ENCODE results near the gene FFAR2.
"Not testable (repeated sequence)": the region's sequence is repeated elsewhere in the genome, so short reads cannot be mapped to it uniquely, and the experiment has no call there.

Gene FFAR2

DNA sequence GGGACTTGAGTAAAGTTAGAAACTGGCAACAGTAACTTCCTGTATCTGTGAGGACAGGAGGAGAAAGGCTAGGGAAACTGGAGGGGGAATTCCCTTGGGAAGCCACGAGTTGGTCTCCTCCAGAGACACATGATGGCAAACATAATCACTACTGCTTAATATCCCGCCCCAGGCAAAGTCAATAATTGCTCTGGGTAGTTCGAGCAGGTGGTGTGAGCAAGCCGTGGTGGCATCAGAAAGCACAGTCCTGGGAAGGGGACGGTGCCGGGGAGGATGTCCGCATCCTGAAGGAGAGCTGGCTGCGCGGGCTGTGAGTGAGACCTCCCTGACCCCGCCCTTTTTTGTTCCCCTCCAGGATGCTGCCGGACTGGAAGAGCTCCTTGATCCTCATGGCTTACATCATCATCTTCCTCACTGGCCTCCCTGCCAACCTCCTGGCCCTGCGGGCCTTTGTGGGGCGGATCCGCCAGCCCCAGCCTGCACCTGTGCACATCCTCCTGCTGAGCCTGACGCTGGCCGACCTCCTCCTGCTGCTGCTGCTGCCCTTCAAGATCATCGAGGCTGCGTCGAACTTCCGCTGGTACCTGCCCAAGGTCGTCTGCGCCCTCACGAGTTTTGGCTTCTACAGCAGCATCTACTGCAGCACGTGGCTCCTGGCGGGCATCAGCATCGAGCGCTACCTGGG is 1.4 kb downstream of the FFAR2 start:
- H3K4me3 ChIP-seq, result peak overlapping the region in 1 of 7 experiments; percentile 0
- H3K27ac ChIP-seq, result peak overlapping the region in 13 of 21 experiments; percentile 30 to 78 (median 54)

DNA sequence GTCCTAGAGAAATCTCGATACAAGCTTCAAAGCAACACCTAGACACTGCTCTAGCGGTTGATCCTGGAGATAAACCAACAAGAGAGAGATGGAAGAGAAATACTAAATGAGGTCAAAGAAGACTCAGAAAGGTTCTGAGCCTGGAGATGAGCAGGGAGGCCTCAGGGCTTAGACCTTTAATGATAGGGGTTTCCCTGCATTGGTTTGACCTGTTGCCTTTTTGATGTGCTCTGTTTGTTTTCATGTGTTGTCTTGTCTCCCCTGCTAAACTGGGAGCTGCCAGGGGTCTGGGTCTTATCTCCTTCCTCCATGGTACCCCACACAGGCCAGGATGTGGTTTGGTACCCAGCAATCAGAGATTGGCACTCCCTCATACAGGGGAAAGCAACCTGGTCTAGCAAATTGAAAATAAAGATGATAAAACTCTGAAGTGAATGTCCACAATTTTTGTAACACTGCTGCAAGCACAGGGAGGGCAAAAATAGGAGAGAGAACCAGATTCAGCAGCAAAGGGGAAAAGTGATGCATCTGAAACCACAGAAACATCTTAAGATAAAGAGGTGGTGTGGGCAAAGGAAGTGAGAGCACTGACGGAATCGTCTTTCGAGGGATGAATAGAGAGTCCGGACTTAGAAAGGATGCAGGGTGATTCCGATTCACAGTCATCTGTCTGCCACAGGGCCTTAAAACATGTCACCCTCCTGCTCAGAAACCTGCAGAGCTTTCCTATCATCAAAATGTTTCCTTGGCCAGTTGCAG is 3.5 kb downstream of the FFAR2 start:
- Histone ChIP-seq H3K4me3 (no peak overlapping the region), H3K27ac (no peak overlapping the region)

DNA sequence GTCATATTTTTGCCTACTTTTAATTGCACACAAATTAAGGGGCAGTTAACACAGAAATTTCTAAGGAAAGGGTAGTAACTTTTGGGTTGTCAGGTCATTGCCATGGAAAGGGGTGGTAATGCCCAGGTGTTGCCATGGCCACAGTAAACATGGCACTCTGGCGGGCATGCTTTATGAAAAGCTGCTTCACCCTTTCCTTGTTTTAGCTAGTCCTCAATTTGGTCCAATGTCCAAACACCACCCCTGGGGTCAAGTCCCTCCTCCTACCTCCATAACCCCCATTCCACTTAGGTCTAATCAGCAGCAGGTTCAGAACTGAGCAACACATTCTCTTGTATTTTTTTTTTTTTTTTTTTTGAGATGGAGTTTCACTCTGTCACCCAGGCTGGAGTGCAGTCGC is 6.6 kb downstream of the FFAR2 start:
- Histone ChIP-seq H3K27ac (no peak overlapping the region), H3K4me3 (no peak overlapping the region)

DNA sequence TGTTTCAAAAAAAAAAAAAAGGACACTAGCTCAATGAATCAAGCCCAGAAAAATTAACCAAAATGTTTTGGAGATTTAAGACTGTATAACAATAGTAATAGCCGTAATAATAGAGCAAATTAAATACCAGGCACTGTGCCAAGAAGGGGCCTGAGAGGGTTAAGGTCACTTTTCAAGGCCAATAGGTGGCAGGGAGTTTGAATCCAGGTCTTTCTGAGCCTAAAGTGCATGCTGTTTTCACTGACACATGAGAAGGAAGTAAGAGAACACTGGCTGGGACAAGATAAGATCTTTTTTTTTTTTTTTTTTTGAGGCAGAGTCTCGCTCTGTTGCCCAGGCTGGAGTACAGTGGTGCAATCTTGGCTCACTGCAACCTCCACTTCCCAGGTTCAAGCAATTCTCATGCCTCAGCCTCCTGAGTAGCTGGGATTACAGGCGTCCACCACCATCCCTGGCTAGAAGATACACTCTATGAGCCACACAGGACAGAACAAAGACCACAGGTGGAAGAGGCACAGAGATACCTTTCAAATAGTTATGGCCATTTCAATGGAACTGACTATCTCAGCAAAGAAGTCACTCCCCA is 7.7 kb downstream of the FFAR2 start:
- Histone ChIP-seq H3K27ac (no peak overlapping the region), H3K4me3 (no peak overlapping the region)

DNA sequence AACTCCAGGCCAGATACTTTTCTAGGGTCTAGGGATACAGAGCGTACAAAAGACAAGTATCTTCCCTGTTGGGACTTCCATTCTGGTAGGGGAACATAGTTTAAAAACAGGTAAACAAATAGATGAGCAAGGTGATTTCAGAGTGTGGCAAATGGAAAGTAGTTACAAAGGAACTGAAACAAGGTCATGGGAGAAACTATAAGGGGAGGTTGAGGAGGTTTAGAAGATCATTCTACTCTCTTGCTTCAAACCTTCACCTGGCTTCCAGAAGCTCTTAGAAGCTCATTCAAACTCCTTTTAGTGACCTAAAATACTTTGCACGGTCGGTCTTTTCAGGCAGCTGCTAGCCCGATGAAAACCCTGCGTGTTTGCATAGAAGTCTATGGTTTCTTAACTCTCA is 9.1 kb downstream of the FFAR2 start:
- H3K27ac ChIP-seq, result no peak overlapping the region

DNA sequence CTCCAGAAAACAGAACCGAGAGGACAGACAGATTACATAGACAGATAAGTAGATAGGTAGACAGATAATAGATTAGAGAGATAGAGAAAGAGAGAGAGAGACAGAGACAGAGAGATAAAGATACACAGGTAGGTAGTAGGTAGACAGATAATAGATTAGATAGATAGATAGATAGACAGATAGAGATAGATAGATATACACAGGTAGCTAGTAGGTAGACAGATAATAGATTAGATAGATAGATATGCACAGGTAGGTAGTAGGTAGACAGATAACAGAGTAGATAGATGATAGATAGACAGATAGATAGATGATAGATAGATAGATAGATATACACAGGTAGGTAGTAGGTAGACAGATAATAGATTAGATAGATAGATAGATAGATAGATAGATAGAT is 10.1 kb downstream of the FFAR2 start:
- no peak overlapping the region for H3K4me3 ChIP-seq
- no peak overlapping the region for H3K27ac ChIP-seq

More for the DNA sequence above, 9.1 kb downstream of the FFAR2 start:
- no peak overlapping the region for H3K4me3 ChIP-seq

DNA sequence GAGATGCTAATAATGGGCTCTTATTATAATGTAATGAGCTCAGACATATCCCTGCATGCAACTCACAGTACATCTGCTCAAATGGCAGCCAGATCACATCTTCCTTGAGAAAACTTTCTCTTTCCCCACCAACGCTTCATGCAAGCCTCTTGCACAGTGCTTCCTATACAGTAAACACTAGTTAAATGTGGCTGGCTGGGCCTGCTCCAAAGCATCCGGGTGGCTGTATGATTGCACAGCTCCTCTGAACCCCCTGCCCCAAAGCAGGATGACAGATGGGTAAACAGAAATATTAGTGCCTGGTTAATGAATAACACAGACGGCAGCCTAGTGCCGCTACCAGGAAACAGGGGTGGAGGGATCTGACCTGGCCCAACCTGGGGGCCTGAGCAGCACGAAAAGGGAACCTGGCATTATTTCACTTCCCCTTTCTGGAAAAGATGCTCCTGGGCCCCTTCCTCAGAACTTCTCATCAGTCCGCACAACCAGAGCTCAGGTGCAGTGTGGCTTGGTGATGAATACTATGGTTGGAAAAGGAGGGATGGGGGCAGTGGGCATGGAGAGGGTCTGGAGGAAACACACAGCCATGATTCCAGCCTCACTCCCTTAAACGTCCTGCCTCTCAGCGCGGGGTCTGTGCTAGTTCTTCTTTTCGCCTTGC is 10.8 kb downstream of the FFAR2 start:
- Histone ChIP-seq H3K27ac (peak overlapping the region in 1 of 21 experiments; percentile 51), H3K4me3 (no peak overlapping the region)

DNA sequence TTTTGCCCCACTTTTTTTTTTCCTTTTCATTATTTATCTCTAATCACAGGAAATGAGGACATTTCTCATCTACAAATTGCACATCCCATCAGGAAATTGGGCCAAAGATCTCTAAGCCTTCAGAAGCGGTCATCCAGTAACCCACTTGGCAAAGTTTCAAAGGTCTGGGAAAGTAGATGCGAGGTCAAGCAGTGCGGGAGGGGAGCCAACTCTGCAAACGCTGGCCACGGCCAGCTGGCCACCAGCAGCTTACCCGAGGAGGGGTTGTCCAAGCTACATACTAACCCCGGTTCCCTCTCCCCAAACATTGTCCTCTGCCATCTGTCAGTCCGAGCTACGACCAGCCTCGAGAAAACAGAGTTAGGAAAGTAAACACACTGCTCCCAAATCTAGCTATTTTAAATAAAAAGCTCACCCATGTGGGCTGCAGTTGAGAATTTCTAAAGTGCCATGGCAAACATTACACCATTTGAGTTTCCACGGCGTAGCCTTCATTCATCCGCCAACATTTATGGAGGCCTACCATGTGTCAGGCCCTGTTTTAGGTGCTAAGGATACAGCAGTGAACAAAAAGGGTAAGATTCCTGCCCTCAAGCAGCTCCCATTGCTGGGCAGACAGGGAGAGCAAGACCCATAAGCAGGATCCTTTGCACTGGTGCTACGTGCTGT is 11.5 kb downstream of the FFAR2 start:
- H3K27ac ChIP-seq, result peak overlapping the region in 2 of 21 experiments; percentile 8 to 51
- no peak overlapping the region for H3K4me3 ChIP-seq

DNA sequence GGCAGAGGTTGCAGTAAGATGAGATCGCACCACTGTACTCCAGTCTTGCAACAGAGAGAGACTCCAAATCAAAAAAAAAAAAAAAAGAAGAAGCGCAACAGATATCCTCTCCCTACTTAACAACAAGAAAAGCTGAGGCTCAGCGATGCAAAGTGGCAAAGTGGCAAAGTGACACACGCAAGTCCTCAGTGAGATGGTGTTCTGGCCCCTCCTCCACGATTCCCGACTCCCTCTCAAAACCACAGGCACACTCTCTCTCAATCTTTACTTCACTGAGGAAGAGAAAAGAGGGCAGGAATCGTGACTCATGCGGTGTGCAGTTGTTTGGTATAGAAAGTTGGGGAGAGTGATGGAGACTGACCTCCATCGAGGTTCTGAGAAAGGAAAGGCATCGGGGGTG is 12.6 kb downstream of the FFAR2 start:
- Histone ChIP-seq H3K27ac (no peak overlapping the region), H3K4me3 (no peak overlapping the region)

DNA sequence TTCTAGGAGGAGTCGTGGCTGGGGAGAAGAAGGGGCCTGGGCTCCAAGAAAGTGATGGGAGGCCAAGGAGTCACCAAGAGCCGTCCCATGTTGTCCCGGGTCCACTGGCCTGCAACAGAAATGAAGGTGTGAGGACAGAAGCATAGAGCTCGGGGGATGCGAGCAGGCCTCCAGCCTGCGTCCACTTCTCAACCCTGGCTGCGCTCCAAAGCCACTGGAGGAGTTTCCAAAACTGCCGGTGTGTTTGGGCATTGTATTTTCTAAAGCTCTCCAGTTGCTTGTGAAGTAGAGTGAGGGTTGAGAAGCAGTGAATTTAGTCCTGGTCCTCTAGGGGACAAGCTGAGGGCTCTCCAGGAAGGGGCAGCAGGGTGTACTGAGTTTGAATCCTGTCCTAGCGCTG is 13.0 kb downstream of the FFAR2 start:
- H3K4me3 ChIP-seq, result no peak overlapping the region
- H3K27ac ChIP-seq, result no peak overlapping the region

DNA sequence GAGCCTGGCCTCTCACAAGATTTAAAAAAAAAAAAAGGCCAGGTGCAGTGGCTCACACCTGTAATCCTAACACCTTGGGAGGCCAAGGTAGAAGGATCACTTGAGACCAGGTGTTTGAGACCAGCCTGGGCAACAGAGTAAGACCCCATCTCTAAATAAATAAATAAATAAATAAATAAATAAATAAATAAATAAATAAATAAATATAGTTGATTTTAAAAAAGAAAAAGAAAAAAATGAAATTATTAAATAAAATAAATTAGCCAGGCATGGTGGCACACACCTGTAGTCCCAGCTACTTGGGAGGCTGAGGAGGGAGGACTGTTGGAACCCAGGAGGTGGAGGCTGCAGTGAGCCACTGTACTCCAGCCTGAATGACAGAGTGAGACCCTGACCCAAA is 13.7 kb downstream of the FFAR2 start:
- H3K27ac ChIP-seq, result peak overlapping the region in 2 of 21 experiments; percentile 6 to 59
- not testable (repeated sequence) for H3K4me3 ChIP-seq

DNA sequence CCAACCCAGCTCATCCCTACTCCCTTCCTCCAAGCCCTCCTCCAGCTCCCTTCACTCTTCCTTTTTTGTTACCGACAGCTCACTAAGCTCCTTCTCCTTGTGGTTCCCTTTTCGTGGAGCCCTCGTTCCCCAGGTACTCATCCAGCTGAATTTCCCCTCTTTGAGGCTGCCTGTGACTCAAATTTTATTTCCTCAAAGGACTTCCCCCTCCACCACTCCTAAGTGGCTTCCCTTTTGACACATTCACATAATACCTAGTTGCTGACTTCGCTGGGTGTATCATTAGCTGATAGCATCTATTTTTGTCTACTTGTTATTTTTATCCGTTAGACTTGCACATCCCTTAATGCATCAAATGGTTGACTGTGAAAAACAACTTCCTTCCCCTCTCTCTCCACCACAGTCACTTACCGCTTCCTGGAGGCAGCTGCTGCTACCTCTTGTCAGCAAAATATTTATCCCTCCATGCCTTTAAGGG is 14.5 kb downstream of the FFAR2 start:
- Histone ChIP-seq H3K27ac (peak overlapping the region in 7 of 21 experiments; percentile 1 to 83 (median 53)), H3K4me3 (no peak overlapping the region)

DNA sequence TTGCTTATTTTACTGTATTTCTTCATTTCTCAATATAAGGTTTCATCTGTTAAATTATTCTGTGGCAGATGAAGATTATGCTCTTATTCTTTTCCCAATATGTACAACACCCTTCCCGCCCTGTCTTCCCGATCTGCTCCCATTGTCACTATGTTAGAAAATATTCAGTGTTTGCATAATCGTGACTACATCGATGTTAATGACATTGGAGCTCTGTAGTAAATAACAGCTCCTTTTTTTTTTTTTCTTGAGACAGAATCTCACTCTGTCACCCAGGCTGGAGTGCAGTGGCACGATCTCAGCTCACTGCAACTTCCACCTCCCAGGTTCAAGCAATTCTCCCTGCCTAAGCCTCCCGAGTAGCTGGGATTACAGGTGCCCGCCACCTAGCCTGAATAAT is 14.9 kb downstream of the FFAR2 start:
- not testable (repeated sequence) for H3K4me3 ChIP-seq
- peak overlapping the region in 7 of 21 experiments; percentile 6 to 83 (median 42) for H3K27ac ChIP-seq

DNA sequence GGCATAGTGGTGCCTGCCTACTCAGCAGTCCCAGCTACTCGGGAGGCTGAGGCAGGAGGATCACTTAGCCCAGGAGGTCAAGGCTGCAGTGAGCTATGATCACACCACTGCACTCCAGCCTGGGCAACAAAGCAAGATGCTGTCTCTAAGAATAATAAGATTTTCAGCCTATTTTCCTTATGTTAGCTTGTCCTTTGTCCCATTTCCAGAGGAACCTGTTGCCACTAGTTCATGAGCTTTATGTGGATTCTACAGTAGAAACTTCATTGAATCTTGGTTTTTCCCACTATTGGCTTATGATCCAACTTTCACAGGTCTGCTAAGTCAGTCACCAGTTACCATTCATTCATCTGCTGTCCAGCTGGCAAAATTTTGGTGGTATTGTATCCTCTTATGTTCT is 18.2 kb downstream of the FFAR2 start:
- no peak overlapping the region for H3K27ac ChIP-seq
- no peak overlapping the region for H3K4me3 ChIP-seq

DNA sequence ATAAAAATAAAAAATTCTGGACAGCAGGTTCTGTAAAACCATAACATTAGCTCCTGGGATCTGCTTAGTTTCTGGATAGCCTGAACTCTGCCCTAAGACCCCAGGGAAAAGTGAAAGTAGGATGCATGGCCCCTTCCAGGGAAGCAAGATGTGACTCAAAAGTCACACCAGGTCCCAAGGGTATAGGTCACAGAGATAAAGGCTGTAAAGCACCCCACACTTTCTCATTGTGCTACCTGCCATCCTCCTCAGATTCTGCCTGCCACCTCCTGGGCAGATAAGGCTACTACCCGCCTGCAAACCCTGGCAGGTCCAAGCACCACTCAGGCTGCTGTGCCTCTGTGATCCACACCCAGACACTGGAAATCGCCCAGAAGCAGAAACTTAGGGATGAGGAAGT is 20.6 kb downstream of the FFAR2 start:
- H3K4me3 ChIP-seq, result no peak overlapping the region
- H3K27ac ChIP-seq, result no peak overlapping the region

DNA sequence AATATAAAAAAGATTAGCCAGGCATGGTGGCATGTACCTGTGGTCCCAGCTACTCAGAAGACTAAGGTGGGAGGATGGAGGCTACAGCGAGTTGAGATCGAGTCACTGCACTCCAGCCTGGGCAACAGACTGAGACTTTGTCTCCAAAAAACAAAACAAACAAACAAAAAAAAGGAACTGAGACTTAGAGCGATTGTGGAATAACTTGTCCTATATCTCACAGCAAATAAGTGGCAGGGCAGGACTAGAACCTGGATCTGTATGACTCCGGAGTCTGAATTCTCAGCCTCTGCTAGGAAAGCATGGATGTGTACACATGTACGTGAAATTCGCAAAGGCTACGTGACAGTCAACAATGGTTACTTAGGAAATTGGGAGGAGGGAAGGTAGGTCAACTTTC is 22.1 kb downstream of the FFAR2 start:
- H3K27ac ChIP-seq, result no peak overlapping the region
- no peak overlapping the region for H3K4me3 ChIP-seq

DNA sequence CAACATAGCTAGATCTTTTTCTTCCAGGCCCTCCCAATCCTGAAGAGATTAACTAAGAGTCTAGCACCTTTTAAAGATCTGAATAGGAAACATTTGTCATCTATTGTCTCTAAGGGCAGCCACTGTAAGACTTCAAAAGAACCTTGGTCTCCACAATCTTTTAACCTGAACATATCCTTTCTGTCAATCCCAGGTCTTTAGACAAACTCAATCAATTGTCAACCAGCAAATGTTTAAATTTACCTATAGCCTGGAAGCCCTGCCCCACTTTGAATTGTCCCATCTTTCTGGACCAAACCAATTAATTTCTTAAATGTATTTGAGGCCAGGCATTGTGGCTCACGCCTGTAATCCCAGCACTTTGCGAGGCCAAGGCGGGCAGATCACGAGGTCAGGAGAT is 23.0 kb downstream of the FFAR2 start:
- not testable (repeated sequence) for H3K4me3 ChIP-seq, H3K27ac ChIP-seq

DNA sequence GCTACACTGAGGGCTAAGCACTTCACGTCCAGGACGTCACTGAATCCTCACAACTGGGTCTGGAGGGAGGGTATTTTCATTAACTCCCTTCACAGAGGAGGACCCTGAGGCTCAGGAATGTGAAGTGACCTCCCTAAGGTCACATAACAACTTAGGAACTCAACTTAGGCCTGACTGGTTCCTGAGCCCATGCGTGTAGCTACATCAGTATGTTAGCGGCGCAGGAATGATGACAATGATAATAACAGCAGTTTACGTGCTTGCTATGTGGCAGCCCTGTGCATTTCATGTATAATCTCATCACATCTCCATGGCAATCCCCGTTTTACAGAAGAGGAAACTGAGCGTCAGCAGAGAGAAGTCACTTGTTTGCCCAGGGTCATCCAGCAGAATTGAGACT is 23.9 kb downstream of the FFAR2 start:
- Histone ChIP-seq H3K4me3 (no peak overlapping the region), H3K27ac (no peak overlapping the region)

DNA sequence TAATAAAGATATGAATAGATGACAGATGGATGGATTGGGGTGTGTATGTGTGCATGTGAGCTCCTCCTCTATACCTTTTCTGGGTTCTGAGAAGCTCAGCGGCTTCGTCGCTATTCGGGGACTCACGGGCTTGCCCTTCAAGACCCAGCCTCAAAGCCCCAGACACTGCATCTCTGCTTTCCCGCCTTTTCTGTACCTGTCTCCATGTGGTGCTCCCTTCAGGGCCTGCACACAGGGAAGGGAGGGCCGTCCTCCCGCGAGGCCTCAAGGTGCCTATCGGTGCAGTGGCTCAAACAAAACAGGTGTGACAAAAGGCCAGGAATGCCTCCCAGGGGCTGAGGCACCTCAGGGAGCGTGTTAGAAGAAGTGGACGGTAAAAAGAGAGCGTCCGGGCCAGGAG is 26.0 kb downstream of the FFAR2 start:
- H3K4me3 ChIP-seq, result no peak overlapping the region
- H3K27ac ChIP-seq, result no peak overlapping the region

DNA sequence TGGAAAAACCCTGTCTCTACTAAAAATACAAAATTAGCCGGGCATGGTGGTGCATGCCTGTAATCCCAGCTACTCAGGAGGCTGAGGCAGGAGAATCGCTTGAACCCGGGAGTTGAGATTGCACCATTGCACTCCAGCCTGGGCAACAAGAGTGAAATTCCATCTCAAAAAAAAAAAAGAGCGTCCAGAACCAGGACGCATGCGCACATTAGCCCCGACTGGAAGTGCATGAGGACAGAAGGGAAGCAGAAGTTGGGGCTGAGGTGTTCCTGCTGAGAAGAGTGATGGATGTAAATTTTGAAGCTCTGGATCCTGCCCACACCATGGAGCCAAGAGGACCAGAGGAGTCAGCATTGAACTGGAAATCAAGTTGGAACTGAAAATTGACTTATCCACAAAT is 26.5 kb downstream of the FFAR2 start:
- not testable (repeated sequence) for H3K27ac ChIP-seq, H3K4me3 ChIP-seq
